Stimulated activated CD8-positive, alpha-beta memory T cell treated with anti-CD3 and anti-CD28 coated beads, Interleukin-4, amount 100 ng/mL, for 1 hour (primary cell): ENCODE results near the gene NFASC.

ENCODE experiments used
- DNase-seq, 2 donors: peaks; one replicate each; pipeline ENCODE4 v3.0.0-alpha.2; 2020; ENCODE audit warnings: low read depth in 2 of 2, low spot score in 1 of 2

NFASC gene

DNA sequence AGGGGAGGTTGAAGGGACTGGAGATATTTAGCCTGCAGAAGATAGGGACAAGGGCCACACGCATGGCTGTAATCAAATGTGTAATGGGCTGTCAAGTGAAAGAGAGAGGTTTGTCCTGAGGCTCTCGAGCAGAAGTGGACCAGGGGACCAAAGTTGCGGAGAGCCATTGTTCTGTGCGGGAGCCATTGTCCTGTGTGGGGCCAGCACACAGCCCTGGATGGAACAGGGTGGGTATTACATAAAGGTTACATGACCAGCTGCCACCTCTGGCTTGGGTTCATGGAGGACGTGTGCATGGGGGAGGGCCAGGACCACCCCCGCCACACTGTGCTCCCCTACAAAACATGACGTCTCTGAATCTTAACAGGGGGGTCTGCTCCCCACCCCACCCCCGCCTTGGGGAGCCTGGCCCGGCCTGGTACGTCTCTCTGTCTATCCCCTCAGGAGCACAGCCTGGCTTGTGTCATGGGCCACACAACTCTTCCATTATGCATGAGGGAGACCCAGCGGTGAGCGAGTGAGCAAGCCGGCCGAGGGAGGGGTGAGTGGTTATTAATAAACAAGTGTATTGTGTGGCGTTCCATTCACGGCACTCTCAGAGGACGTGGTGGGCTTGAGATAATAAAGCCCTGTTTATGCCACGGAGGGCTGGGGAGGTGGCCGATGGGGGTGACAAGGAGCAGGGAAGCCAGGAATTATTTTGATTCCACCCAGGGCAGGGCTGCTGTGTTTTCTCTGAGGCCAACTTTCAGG lies at the start of gene NFASC:
Gene NFASC, plus strand, starts transcription at position 703 of the 753 bp plus-strand sequence. CDS start 73,454 bp downstream, outside the sequence.
- no peak for DNase-seq

- no peak for DNase-seq
Measured at GRCh38 chr1:204821476-204821875, 49.2 kb upstream of the NFASC start.

- no peak for DNase-seq
Measured at GRCh38 chr1:204821924-204822323, 48.7 kb upstream of the NFASC start.

- DNase-seq, result no peak
Measured at GRCh38 chr1:204826970-204827369, 43.7 kb upstream of the NFASC start.

DNA sequence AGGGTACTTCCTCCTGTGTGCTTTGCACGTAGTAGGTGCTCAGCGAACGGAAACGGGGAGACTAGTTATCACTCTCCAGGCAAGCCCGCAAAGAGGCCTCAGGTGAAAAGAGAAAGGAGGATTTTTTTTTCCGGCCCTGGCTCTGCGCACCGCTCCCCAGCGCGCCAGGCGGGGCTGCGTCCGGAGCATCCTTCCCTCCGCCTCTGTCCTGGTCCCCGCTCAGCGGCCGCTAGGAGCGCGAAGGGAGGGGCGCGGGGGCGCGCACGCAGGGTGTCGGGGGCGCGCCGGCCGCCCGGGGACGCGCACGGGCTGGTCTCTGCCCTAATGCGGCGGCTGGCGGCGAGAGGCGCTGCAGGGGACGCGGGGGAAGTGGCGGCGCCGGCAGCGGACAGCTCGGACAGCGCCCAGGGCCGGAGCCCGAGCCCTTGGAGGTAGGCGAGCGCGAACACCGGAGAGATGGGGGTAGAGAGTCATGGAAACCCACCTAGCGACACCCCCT lies 42.3 kb upstream of the NFASC start:
- no peak for DNase-seq

GRCh38 chr1:204829133-204829825 lies 41.4 kb upstream of the NFASC start:
- no peak for DNase-seq

DNA sequence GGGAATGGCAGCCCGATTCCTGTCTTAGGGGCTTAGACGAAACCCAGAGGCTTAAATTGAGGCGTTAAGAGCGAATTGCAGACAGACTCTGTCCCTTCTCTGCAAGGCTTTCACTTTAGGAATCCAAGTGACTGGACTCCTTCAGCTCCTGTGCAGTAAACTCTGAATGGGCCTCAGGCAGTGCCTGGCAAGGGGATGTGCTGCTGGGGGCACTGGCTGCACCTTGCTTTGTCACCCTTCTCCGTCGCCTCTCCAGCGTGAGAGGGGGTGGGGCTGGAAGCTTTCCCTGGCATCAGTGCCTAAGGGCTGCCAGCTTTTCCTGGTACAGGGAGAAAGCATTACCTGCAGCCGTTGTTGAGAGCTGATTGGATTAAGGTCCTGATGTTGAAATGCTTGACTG lies 39.9 kb upstream of the NFASC start:
- no peak for DNase-seq

GRCh38 chr1:204831186-204831585 lies 39.5 kb upstream of the NFASC start:
- no peak for DNase-seq

- DNase-seq, result no peak
Measured at GRCh38 chr1:204834336-204834735, 36.3 kb upstream of the NFASC start.

GRCh38 chr1:204834752-204835151 lies 35.9 kb upstream of the NFASC start:
- DNase-seq, result no peak

GRCh38 chr1:204835737-204836136 lies 34.9 kb upstream of the NFASC start:
- no peak for DNase-seq

- DNase-seq, result no peak
Measured at GRCh38 chr1:204836856-204837255, 33.8 kb upstream of the NFASC start.

DNA sequence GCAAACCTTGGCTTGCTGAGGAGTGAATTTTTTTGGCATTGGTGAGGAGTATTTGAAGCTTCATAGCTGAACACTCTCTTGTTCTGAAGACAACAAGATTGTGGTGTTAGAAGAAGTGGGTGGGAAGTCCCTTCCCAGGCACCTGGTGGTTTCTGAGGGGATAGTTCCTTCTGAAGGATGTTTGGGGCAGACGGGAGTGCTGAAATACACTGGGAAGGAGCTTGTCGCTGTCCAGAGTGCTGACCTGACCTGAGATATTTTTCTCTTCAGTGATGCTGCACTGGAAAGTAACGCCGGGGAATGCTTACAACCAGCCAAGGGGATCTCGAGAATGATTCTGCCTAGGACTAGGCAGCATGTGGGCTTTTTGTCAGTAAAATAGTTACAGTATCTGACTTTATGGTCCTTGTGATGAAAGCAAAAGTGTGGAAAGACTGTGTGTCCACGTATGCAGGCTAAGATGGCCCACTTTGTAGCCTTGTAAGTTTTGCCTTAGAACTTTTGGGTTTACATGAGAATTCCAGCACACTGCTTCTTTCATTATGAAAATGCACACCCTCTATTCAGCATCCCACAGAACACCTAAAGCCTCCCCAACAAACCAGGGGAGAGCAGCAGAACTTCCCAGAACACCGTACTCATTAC lies 33.1 kb upstream of the NFASC start:
- DNase-seq, result no peak

GRCh38 chr1:204841316-204841715 lies 29.3 kb upstream of the NFASC start:
- no peak for DNase-seq

DNA sequence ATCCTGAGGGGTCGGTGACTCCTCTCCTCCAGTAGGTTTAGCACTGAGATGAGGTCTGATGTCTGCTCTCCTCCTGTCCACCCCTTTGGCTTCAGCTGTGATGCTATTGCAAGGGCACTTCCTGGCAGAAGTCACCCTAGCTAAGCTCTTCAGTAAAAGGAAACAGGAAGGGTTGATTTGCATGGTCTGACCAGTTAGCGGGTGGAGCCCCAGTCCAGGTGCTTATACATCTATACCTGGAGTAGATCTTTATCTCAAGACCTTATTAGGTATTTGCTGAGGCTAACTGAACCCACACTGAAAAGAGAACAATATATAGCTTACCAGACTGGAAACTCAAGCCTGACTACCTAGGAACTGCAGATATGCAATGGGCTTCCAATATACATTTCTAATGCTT lies 28.9 kb upstream of the NFASC start:
- no peak for DNase-seq

- DNase-seq, result no peak
Measured at GRCh38 chr1:204842369-204842768, 28.3 kb upstream of the NFASC start.

GRCh38 chr1:204842892-204843291 lies 27.8 kb upstream of the NFASC start:
- no peak for DNase-seq

- DNase-seq, result no peak
Measured at GRCh38 chr1:204846546-204846945, 24.1 kb upstream of the NFASC start.

DNA sequence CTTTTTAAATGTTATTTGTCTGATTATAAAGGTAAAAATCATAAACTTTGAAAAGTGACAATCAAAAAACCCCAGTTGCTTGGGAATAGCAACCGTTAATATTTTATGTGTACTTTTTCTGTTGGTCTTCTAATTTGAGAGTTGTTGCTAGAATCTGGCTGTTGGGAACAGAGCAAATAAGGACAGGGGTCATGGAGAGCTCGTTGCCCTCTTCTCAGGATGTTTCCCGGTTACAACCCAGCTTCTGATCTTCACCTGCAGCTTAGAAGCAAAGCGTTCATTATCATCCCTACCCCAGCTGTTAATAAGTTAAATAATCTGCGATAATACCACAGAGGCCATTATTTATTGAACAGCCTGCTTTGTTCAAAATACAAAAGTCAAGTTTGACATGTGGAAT lies 22.1 kb upstream of the NFASC start:
- no peak for DNase-seq

GRCh38 chr1:204852854-204853253 lies 17.8 kb upstream of the NFASC start:
- DNase-seq, result no peak

DNA sequence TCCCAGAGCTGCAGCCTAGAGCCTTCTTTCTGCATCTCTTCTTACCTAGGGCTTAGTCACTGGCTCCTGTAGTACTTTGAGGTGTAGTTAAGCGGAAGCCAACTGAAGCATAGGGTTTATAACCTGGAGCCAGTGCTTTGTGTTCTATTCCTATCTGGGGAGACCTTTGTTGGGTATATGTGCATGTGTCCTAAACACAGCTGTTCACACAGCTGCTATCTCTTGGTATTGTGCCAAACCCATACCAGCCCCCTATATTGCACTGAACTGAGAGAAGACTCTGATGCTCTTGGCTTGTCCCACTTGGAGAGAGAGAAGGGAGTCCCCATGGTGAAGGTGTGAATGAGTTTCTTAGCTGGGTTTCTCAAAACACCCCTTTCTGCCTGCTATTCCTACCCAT lies 17.2 kb upstream of the NFASC start:
- no peak for DNase-seq

GRCh38 chr1:204854286-204854685 lies 16.4 kb upstream of the NFASC start:
- no peak for DNase-seq
